K562 (cell line): ENCODE measurements around the gene LATS1. TPM values are rescaled to one million over a fixed set of nuclear protein-coding genes. Genes with fewer than 3 reads are reported as not detected.

ENCODE experiments used
- DMBX1 ChIP-seq: fragments of 250-450 bp; sonication (Bioruptor Pico); IDR thresholded peaks from 2 replicates; pipeline ENCODE4 v1.8.0; 2022; ENCODE audit warnings: inconsistent platforms, mild to moderate bottlenecking, moderate library complexity, borderline replicate concordance
- HDAC8 ChIP-seq: fragments of 450-650 bp; IDR thresholded peaks from 2 replicates; pipeline ENCODE4 v1.6.1; 2016; ENCODE audit warnings: mild to moderate bottlenecking, missing genetic modification characterization, moderate library complexity, missing compliant biosample characterization
- JUND ChIP-seq, 2 experiments: IDR thresholded peaks; 2 replicates in 1 of 2; 3 replicates in 1 of 2; pipeline ENCODE4 v1.6.1; 2011; ENCODE audit warnings: borderline replicate concordance in 2 of 2, low read depth in 2 of 2, low read length in 2 of 2, improper control_type of control experiment in 1 of 2, missing biosample characterization in 1 of 2, missing genetic modification characterization in 1 of 2, missing genetic modification reagents in 1 of 2
- MAZ ChIP-seq, 2 experiments: fragments of 450-650 bp in 1 of 2; sonication (generic) in 1 of 2; formaldehyde crosslinking; IDR thresholded peaks in 1 of 2; conservative IDR thresholded peaks in 1 of 2; 2 replicates each; pipeline versions ENCODE4 v1.4.0 to v1.5.0; 2020; ENCODE audit warnings: mild to moderate bottlenecking in 1 of 2, missing genetic modification reagents in 1 of 2
- SRSF7 ChIP-seq: fragments of 200-400 bp; formaldehyde crosslinking; optimal IDR thresholded peaks from 2 replicates; pipeline ENCODE3; 2017; ENCODE audit warnings: mild to moderate bottlenecking, low read depth, low read length
- TRIM28 ChIP-seq: fragments of 450-650 bp; IDR thresholded peaks from 2 replicates; pipeline ENCODE4 v1.6.1; 2017
- ZBTB40 ChIP-seq, 2 experiments: fragments of 450-650 bp in 1 of 2; sonication (generic) in 1 of 2; formaldehyde crosslinking in 1 of 2; IDR thresholded peaks; 2 replicates each; pipeline versions ENCODE4 v1.7.1 to v1.9.0; 2016 to 2022; ENCODE audit warnings: inconsistent platforms in 1 of 2, mild to moderate bottlenecking in 1 of 2, missing genetic modification reagents in 1 of 2
- ZNF165 ChIP-seq: fragments of 250-450 bp; sonication (Bioruptor Pico); IDR thresholded peaks from 2 replicates; pipeline ENCODE4 v1.4.0; 2020; ENCODE audit warnings: borderline replicate concordance
- polyA plus RNA-seq, 8 experiments: library from polyadenylated mRNA; depleted of rRNA in 4 of 8; stranded (reverse) in 5 of 8; unstranded in 3 of 8; fragments of >200 nt; fragmentation: Nextera tagmentation in 2 of 8; fragmentation: Illumina TruSeq in 1 of 8; extraction: Ambion mirVana in 2 of 8; extraction: Trizol in 1 of 8; gene quantifications; 2 replicates each; pipeline versions ENCODE4 v1.2.1 to v1.2.3, GENCODE V29; 2011 to 2014; ENCODE audit warnings: inconsistent platforms in 1 of 8, missing spikeins in 1 of 8
- total RNA-seq, 7 experiments: library from RNA; depleted of rRNA in 6 of 7; stranded (reverse); fragments of >200 nt in 6 of 7; fragmentation: Illumina TruSeq in 2 of 7; extraction: Trizol in 2 of 7; gene quantifications; 2 replicates each; pipeline versions ENCODE4 v1.2.1 to v1.2.3, GENCODE V29; 2011 to 2021; ENCODE audit warnings: low replicate concordance in 1 of 7
- TF ChIP-seq, protein P1 (sequence below): sonication (generic); formaldehyde crosslinking; IDR thresholded peaks from 2 replicates; pipeline ENCODE4 v1.8.1; 2022; ENCODE audit warnings: missing genetic modification reagents
- TF ChIP-seq, protein P2 (sequence below), 2 experiments: fragments of 450-650 bp in 1 of 2; IDR thresholded peaks; 2 replicates each; pipeline ENCODE4 v1.6.1; 2011 to 2017; ENCODE audit warnings: low read depth in 2 of 2, antibody characterized with exemption in 1 of 2, borderline replicate concordance in 1 of 2, low read length in 1 of 2, mild to moderate bottlenecking in 1 of 2, mixed read lengths in 1 of 2; ENCODE audit not compliant: control insufficient read depth in 1 of 2

LATS1 gene
- total and polyA plus RNA-seq, 9 of the 15 experiments (the other 6 are each of a cell fraction or from before 2014, with no cell fraction given), result 5.0 to 36.3 (median 18.4) TPM

GRCh38 chr6:149746147-149746946 is 28.4 kb upstream of the LATS1 start, which contains the start of gene NUP43 (continued):
- TF ChIP-seq ZBTB40 (IDR thresholded peaks at IDR 0.05), result peak; percentile 47; the same call in 1 of the 2 replicates
- TF ChIP-seq ZBTB40 (CRISPR knock-in tag; IDR thresholded peaks at IDR 0.05), result no peak
- no peak for TF ChIP-seq DMBX1
- TF ChIP-seq SRSF7, result no peak
- no peak for TF ChIP-seq ZNF165 (CRISPR knock-in tag)
- peak; percentile 72 for TF ChIP-seq JUND (IDR thresholded peaks at IDR 0.05; ENCODE audit: borderline replicate concordance, low read depth, low read length)
- peak; percentile 35; the same call in 2 of the 3 replicates for TF ChIP-seq JUND (tag; IDR thresholded peaks at IDR 0.05; ENCODE audit: borderline replicate concordance, low read depth, low read length)
- TF ChIP-seq, protein P1, sequence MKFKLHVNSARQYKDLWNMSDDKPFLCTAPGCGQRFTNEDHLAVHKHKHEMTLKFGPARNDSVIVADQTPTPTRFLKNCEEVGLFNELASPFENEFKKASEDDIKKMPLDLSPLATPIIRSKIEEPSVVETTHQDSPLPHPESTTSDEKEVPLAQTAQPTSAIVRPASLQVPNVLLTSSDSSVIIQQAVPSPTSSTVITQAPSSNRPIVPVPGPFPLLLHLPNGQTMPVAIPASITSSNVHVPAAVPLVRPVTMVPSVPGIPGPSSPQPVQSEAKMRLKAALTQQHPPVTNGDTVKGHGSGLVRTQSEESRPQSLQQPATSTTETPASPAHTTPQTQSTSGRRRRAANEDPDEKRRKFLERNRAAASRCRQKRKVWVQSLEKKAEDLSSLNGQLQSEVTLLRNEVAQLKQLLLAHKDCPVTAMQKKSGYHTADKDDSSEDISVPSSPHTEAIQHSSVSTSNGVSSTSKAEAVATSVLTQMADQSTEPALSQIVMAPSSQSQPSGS (CRISPR knock-in tag), result no peak
- no peak for TF ChIP-seq HDAC8
- no peak; the same call in 1 of the 2 replicates for TF ChIP-seq TRIM28
- TF ChIP-seq MAZ (CRISPR knock-in tag; conservative IDR thresholded peaks at IDR 0.05 in 1 of 2, IDR thresholded peaks at IDR 0.05 in 1 of 2), result peak; percentile 16 to 23; a peak in 1 of 4 replicates
- TF ChIP-seq, protein P2, sequence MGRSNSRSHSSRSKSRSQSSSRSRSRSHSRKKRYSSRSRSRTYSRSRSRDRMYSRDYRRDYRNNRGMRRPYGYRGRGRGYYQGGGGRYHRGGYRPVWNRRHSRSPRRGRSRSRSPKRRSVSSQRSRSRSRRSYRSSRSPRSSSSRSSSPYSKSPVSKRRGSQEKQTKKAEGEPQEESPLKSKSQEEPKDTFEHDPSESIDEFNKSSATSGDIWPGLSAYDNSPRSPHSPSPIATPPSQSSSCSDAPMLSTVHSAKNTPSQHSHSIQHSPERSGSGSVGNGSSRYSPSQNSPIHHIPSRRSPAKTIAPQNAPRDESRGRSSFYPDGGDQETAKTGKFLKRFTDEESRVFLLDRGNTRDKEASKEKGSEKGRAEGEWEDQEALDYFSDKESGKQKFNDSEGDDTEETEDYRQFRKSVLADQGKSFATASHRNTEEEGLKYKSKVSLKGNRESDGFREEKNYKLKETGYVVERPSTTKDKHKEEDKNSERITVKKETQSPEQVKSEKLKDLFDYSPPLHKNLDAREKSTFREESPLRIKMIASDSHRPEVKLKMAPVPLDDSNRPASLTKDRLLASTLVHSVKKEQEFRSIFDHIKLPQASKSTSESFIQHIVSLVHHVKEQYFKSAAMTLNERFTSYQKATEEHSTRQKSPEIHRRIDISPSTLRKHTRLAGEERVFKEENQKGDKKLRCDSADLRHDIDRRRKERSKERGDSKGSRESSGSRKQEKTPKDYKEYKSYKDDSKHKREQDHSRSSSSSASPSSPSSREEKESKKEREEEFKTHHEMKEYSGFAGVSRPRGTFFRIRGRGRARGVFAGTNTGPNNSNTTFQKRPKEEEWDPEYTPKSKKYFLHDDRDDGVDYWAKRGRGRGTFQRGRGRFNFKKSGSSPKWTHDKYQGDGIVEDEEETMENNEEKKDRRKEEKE (IDR thresholded peaks at IDR 0.05; ENCODE audit: borderline replicate concordance in 1 of 2, control insufficient read depth in 1 of 2, low read depth in 2 of 2, low read length in 1 of 2), result no peak
